DND-41 (cell line): ENCODE measurements around the gene PDHB.

Experiments
- ATAC-seq: fragments of 200-7000 bp; cut with Tn5 transposase; 3 replicates; pipeline ENCODE4 v1.9.1; 2021; ENCODE audit warnings: low read depth; ENCODE audit not compliant: insufficient read depth
- DNase-seq: peaks from one replicate; pipeline ENCODE4 v3.0.0-alpha.2; 2020
- H2AFZ ChIP-seq: 2 replicates; pipeline ENCODE4 v1.6.0; 2012; ENCODE audit warnings: low read depth, low read length
- H3K27ac ChIP-seq: 2 replicates; pipeline ENCODE4 v1.5.1; 2012; ENCODE audit warnings: low read length, inconsistent platforms
- H3K27me3 ChIP-seq: fragments of 200-600 bp; sonication (generic); 2 replicates; pipeline ENCODE4 v1.6.0; 2012; ENCODE audit warnings: low read length, mild to moderate bottlenecking, inconsistent platforms; ENCODE audit not compliant: insufficient read depth, poor library complexity
- H3K36me3 ChIP-seq: 2 replicates; pipeline ENCODE4 v1.5.1; 2012; ENCODE audit warnings: low read length, inconsistent platforms; ENCODE audit not compliant: insufficient read depth
- H3K4me1 ChIP-seq: 2 replicates; pipeline ENCODE4 v1.5.1; 2012; ENCODE audit warnings: mild to moderate bottlenecking, low read length; ENCODE audit not compliant: insufficient read depth
- H3K4me2 ChIP-seq: 2 replicates; pipeline ENCODE4 v1.6.0; 2012; ENCODE audit warnings: mild to moderate bottlenecking, moderate library complexity, low read length, inconsistent platforms; ENCODE audit not compliant: insufficient read depth
- H3K4me3 ChIP-seq, 2 experiments: fragments of 200-600 bp in 1 of 2; shearing (Covaris generic) in 1 of 2; 2 replicates each; pipeline ENCODE4 v1.5.1; 2012 to 2016; ENCODE audit warnings: inconsistent platforms in 2 of 2, low read length in 2 of 2, mild to moderate bottlenecking in 2 of 2, low read depth in 1 of 2, moderate library complexity in 1 of 2
- H3K79me2 ChIP-seq: 2 replicates; pipeline ENCODE4 v1.6.0; 2012; ENCODE audit warnings: low read length, inconsistent platforms; ENCODE audit not compliant: insufficient read depth
- H3K9ac ChIP-seq: 2 replicates; pipeline ENCODE4 v1.6.0; 2012; ENCODE audit warnings: low read depth, mild to moderate bottlenecking, inconsistent platforms, low read length, moderate library complexity
- H3K9me3 ChIP-seq: 2 replicates; pipeline ENCODE4 v1.5.1; 2012; ENCODE audit warnings: low read length, moderate library complexity, mild to moderate bottlenecking, inconsistent platforms; ENCODE audit not compliant: insufficient read depth, severe bottlenecking
- H4K20me1 ChIP-seq: 2 replicates; pipeline ENCODE4 v1.6.0; 2012; ENCODE audit warnings: low read length; ENCODE audit not compliant: insufficient read depth
- EZH2 ChIP-seq: IDR thresholded peaks from 3 replicates; pipeline ENCODE4 v1.6.1; 2012; ENCODE audit warnings: borderline replicate concordance, low read depth, mild to moderate bottlenecking, moderate library complexity, low read length, inconsistent platforms; ENCODE audit not compliant: severe bottlenecking
- TF ChIP-seq, protein P1 (sequence below): IDR thresholded peaks from 2 replicates; pipeline ENCODE4 v1.5.1; 2012; ENCODE audit warnings: borderline replicate concordance, low read length, moderate library complexity, mild to moderate bottlenecking; ENCODE audit not compliant: poor library complexity, severe bottlenecking; ENCODE audit errors: extremely low read depth

The PDHB gene

DNA sequence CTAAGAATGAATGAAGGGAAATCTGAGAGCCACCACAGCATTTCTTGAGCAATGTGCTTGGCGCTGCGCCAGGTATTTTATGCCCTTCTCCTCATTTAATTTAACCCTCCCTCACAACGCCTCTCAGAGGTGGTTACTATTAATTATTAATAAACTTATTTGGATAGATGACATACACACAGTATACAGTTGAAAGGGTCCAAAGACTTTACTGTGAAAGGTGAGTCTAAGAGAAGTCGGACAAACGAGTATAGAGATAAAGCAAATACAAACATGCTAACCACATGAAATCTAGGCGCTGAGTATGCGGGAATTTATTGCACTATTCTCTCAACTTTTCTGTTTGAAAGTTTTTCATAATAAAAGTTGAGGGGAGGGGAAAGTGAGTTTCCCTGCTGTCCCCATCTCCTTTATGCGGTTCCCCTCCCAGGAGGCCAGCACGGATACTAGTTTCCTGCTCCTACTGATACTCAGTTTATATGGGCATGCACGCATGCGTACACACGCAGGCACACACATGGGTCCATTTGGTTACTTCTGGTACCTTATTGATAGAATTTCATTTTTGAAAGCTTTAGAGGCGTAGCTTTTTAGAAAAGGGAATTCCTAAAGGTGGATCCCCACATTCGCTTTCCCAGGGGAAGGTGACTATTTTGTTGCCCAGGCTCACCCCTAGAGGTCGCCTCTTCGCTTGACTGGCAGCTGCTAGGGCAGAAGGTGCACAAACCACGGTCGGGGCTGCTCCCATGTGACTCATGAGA, 29.7 kb upstream of the PDHB start:
- no peak overlapping the region for H3K4me3 ChIP-seq
- H4K20me1 ChIP-seq, result no peaks in the 10 kb centered on the region
- H3K27ac ChIP-seq, result no peak overlapping the region
- H3K4me2 ChIP-seq, result no peak overlapping the region
- DNase-seq (peak; percentile 70), ATAC-seq (peak; percentile 99)
- TF ChIP-seq, protein P1, sequence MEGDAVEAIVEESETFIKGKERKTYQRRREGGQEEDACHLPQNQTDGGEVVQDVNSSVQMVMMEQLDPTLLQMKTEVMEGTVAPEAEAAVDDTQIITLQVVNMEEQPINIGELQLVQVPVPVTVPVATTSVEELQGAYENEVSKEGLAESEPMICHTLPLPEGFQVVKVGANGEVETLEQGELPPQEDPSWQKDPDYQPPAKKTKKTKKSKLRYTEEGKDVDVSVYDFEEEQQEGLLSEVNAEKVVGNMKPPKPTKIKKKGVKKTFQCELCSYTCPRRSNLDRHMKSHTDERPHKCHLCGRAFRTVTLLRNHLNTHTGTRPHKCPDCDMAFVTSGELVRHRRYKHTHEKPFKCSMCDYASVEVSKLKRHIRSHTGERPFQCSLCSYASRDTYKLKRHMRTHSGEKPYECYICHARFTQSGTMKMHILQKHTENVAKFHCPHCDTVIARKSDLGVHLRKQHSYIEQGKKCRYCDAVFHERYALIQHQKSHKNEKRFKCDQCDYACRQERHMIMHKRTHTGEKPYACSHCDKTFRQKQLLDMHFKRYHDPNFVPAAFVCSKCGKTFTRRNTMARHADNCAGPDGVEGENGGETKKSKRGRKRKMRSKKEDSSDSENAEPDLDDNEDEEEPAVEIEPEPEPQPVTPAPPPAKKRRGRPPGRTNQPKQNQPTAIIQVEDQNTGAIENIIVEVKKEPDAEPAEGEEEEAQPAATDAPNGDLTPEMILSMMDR, result peak; percentile 90
- no peak for TF ChIP-seq EZH2
- H2AFZ ChIP-seq, result peak overlapping the region; percentile 50
- no peaks in the 10 kb centered on the region for H3K79me2 ChIP-seq
- H3K9ac ChIP-seq, result no peak overlapping the region
- H3K9me3 ChIP-seq, result no peaks in the 10 kb centered on the region
- peaks cover 7% of the 10 kb centered on the region; the same call in 1 of the 2 replicates for H3K4me1 ChIP-seq
- H3K36me3 ChIP-seq, result no peaks in the 10 kb centered on the region
- H3K27me3 ChIP-seq, result no peaks in the 10 kb centered on the region

DNA sequence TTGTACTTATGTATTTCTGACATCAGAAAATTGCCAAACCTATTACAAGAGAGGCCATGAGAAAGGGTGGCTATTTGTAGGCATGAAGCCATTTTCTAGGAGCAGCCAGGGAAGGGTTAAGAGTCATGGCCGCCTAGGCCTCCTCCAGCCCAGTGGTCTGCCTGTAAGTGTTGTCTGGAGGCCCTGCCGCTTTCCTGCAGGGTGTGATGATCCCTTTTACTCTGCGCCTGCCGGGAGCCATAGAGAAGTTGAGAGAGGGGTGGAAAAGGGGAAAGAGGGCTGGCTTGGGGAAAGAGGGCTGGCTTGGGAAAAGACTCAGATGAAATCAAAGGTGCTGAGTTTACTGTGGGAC, 29.2 kb upstream of the PDHB start:
- H3K4me1 ChIP-seq, result peaks cover 7% of the 10 kb centered on the region; the same call in 1 of the 2 replicates
- no peak overlapping the region for H3K4me2 ChIP-seq
- TF ChIP-seq EZH2, result no peak
- TF ChIP-seq, protein P1, result no peak
- no peak overlapping the region for H3K9ac ChIP-seq
- no peaks in the 10 kb centered on the region for H3K9me3 ChIP-seq
- no peaks in the 10 kb centered on the region for H3K27me3 ChIP-seq
- H3K79me2 ChIP-seq, result no peaks in the 10 kb centered on the region
- no peak overlapping the region for H2AFZ ChIP-seq
- H4K20me1 ChIP-seq, result no peaks in the 10 kb centered on the region
- H3K27ac ChIP-seq, result no peak overlapping the region
- H3K4me3 ChIP-seq, result no peak overlapping the region
- no peaks in the 10 kb centered on the region for H3K36me3 ChIP-seq
- no peak for ATAC-seq
- no peak for DNase-seq

DNA sequence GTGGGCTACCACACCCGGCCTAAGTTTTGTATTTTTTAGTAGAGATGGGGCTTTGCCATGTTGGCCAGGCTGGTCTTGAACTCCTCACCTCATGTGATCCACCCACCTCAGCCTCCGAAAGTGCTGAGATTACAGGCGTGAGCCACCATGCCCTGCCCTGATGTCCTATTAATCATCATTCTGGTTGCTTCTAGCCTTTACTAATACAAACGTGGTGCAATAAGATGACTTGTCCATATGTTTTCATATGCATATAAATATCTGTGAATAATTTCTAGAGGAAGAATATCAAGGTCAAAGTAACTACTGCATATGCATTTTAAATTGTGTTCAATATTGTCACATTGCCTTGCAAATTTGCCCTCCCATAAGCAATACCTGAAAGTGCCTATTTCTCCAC, 25.5 kb upstream of the PDHB start:
- Histone ChIP-seq H3K27ac (no peak overlapping the region), H2AFZ (no peak overlapping the region), H3K4me2 (no peak overlapping the region), H3K9me3 (peaks cover 3% of the 10 kb centered on the region), H3K36me3 (no peaks in the 10 kb centered on the region), H3K9ac (no peak overlapping the region), H3K79me2 (no peaks in the 10 kb centered on the region), H3K27me3 (no peaks in the 10 kb centered on the region), H3K4me3 (no peak overlapping the region), H4K20me1 (no peaks in the 10 kb centered on the region), H3K4me1 (peaks cover 7% of the 10 kb centered on the region; the same call in 1 of the 2 replicates)
- TF ChIP-seq EZH2, result no peak
- TF ChIP-seq, protein P1, result no peak
- ATAC-seq (no peak), DNase-seq (no peak)

DNA sequence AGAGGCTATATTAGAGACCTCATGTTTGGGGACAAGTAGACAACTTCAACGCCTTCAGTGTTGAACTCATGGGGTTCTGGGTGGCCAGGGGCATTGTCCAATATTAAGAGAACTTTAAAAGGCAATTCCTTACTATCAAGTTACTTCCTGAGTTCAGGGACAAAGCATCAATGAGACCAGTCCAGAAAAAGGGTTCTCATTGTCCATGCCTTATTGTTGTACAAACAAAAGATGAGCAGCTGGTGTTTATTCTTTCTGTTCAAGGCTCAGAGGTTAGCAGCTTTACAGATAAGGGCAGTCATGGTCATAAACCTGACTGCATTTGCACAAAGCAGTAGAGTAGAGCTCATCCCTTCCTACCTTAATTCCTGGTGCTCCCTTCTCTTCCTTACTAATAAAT, 18.5 kb upstream of the PDHB start:
- no peak for DNase-seq
- no peak overlapping the region for H3K27ac ChIP-seq
- no peaks in the 10 kb centered on the region for H3K79me2 ChIP-seq
- H3K9me3 ChIP-seq, result peaks cover 9% of the 10 kb centered on the region
- no peaks in the 10 kb centered on the region for H3K36me3 ChIP-seq
- H3K4me2 ChIP-seq, result no peak overlapping the region
- H2AFZ ChIP-seq, result no peak overlapping the region
- TF ChIP-seq, protein P1, result no peak
- no peak for TF ChIP-seq EZH2
- no peak overlapping the region for H3K4me3 ChIP-seq
- no peak overlapping the region for H3K9ac ChIP-seq
- ATAC-seq, result no peak
- H4K20me1 ChIP-seq, result no peaks in the 10 kb centered on the region
- no peaks in the 10 kb centered on the region for H3K4me1 ChIP-seq
- no peaks in the 10 kb centered on the region for H3K27me3 ChIP-seq
